ENCODE results near the gene EMCN.
"Not testable (repeated sequence)": the region's sequence is repeated elsewhere in the genome, so short reads cannot be mapped to it uniquely, and the experiment has no call there.

EMCN gene

GRCh38 chr4:100517864-100518341, at the start of gene EMCN:
EMCN (minus strand) TSS chr4:100518022; CDS start chr4:100517914, 108 bp downstream.
- DNase-seq (ENCODE audit: low spot score): no peak

GRCh38 chr4:100566396-100566795, 48.6 kb upstream of the EMCN start:
- no peak for DNase-seq (ENCODE audit: low spot score)

- DNase-seq (ENCODE audit: low spot score): no peak
Measured at GRCh38 chr4:100557306-100557705, 39.5 kb upstream of the EMCN start.

GRCh38 chr4:100555611-100556337, 38.0 kb upstream of the EMCN start:
- DNase-seq (ENCODE audit: low spot score): no peak

- no peak for DNase-seq (ENCODE audit: low spot score)
Measured at GRCh38 chr4:100548200-100548560, 30.4 kb upstream of the EMCN start.

- no peak for DNase-seq (ENCODE audit: low spot score)
Measured at GRCh38 chr4:100547541-100548199, 29.8 kb upstream of the EMCN start.

GRCh38 chr4:100545427-100545826, 27.6 kb upstream of the EMCN start:
- no peak for DNase-seq (ENCODE audit: low spot score)

GRCh38 chr4:100540131-100540530, 22.3 kb upstream of the EMCN start:
- DNase-seq (ENCODE audit: low spot score): no peak

- DNase-seq (ENCODE audit: low spot score): no peak
Measured at GRCh38 chr4:100539706-100540105, 21.9 kb upstream of the EMCN start.

GRCh38 chr4:100533741-100534140, 15.9 kb upstream of the EMCN start:
- DNase-seq (ENCODE audit: low spot score): no peak

GRCh38 chr4:100530161-100530560, 12.3 kb upstream of the EMCN start:
- not testable (repeated sequence) for DNase-seq (ENCODE audit: low spot score)

- DNase-seq (ENCODE audit: low spot score): no peak
Measured at GRCh38 chr4:100525686-100526085, 7.9 kb upstream of the EMCN start.

- no peak for DNase-seq (ENCODE audit: low spot score)
Measured at GRCh38 chr4:100519205-100519604, 1.4 kb upstream of the EMCN start.

- DNase-seq (ENCODE audit: low spot score): no peak
Measured at GRCh38 chr4:100516225-100516624, 1.6 kb downstream of the EMCN start.

- no peak for DNase-seq (ENCODE audit: low spot score)
Measured at GRCh38 chr4:100511896-100512295, 5.9 kb downstream of the EMCN start.

GRCh38 chr4:100510551-100510950, 7.3 kb downstream of the EMCN start:
- peak; percentile 6 for DNase-seq (ENCODE audit: low spot score)

- DNase-seq (ENCODE audit: low spot score): no peak
Measured at GRCh38 chr4:100509386-100509785, 8.4 kb downstream of the EMCN start.

GRCh38 chr4:100508691-100509090, 9.1 kb downstream of the EMCN start:
- no peak for DNase-seq (ENCODE audit: low spot score)

- no peak for DNase-seq (ENCODE audit: low spot score)
Measured at GRCh38 chr4:100504086-100504874, 13.5 kb downstream of the EMCN start.

GRCh38 chr4:100497791-100498190, 20.0 kb downstream of the EMCN start:
- DNase-seq (ENCODE audit: low spot score): no peak

GRCh38 chr4:100495074-100495473, 22.7 kb downstream of the EMCN start:
- DNase-seq (ENCODE audit: low spot score): no peak

- DNase-seq (ENCODE audit: low spot score): peak; percentile 52
Measured at GRCh38 chr4:100494166-100494565, 23.7 kb downstream of the EMCN start.

GRCh38 chr4:100493756-100494155, 24.1 kb downstream of the EMCN start:
- DNase-seq (ENCODE audit: low spot score): peak; percentile 15

Data from AG08395 (cell line).